Activated effector memory CD4-positive, alpha-beta T cell treated with Interleukin-2 at 50 U/mL for 16 hours (primary cell): ENCODE data around the gene HGS.
"Not testable (repeated sequence)": the region's sequence is repeated elsewhere in the genome, so short reads cannot be mapped to it uniquely, and the experiment has no call there.

Experiments
- DNase-seq: peaks from one replicate; pipeline ENCODE4 v3.0.0-alpha.2; 2020

Gene HGS

GRCh38 chr17:81722184-81723120, 38.6 kb downstream of the HGS start:
- DNase-seq = no peak

GRCh38 chr17:81723651-81724209, 39.9 kb downstream of the HGS start:
- DNase-seq = no peak

GRCh38 chr17:81725439-81725838, 41.6 kb downstream of the HGS start:
- DNase-seq = no peak

GRCh38 chr17:81726004-81726403, 42.2 kb downstream of the HGS start:
- no peak for DNase-seq

- DNase-seq = no peak
These were observed 43.7 kb downstream of the HGS start for GRCh38 chr17:81727324-81728031.

GRCh38 chr17:81733507-81734404, 49.9 kb downstream of the HGS start:
- peak; percentile 40 for DNase-seq

GRCh38 chr17:81734405-81735263, 50.8 kb downstream of the HGS start:
- DNase-seq = no peak

- no peak for DNase-seq
These were observed 51.7 kb downstream of the HGS start for GRCh38 chr17:81735264-81736102.

GRCh38 chr17:81737947-81738800, 54.4 kb downstream of the HGS start:
- no peak for DNase-seq

- no peak for DNase-seq
These were observed 55.1 kb downstream of the HGS start for GRCh38 chr17:81738801-81739393.

- DNase-seq = not testable (repeated sequence)
These were observed 55.8 kb downstream of the HGS start for GRCh38 chr17:81739593-81739992.

GRCh38 chr17:81740395-81740961, 56.7 kb downstream of the HGS start:
- no peak for DNase-seq

GRCh38 chr17:81741049-81741593, 57.3 kb downstream of the HGS start:
- no peak for DNase-seq

- DNase-seq = no peak
These were observed 58.0 kb downstream of the HGS start for GRCh38 chr17:81741594-81742452.
